Subcutaneous adipose tissue (tissue), 4 donors: ENCODE data around the gene AHRR. TPM values are rescaled to one million over a fixed set of nuclear protein-coding genes. Genes with fewer than 3 reads are reported as not detected.

Experiments used
- total RNA-seq, 4 donors: library from RNA; depleted of rRNA; stranded (reverse); fragments of >200 nt; gene quantifications; one replicate each; pipeline ENCODE4 v1.1.0, GENCODE V29; 2016
- TF ChIP-seq, protein P1 (sequence below): fragments of 450-650 bp; IDR thresholded peaks from one replicate; pipeline ENCODE4 v1.5.1; 2016; ENCODE audit warnings: low read depth, mild to moderate bottlenecking, control low read depth, antibody characterized with exemption, moderate library complexity

AHRR gene
- total RNA-seq, 4 donors from 2014 or later: 0.34 to 1.1 (median 0.46) TPM

DNA sequence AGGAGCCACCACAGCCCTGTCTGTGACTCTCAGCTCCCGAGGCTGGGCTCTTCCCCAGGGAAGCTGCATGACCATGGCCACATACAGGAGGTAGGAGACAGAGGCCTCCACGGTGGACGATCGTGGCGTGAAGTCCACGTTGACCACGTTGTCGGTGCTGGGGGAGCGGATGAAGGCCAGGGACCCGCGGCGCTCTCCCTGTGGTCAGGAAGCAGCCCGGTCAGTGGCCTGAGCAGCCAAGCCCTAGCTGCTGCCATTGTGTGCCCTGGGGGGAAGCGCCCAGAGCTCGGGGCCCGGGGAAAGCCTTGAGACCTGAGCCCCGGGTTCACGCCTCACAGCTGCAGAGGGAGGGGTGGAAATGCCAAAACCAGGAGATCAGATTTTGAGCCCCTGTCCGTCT lies 155.7 kb downstream of the AHRR start:
- TF ChIP-seq, protein P1, sequence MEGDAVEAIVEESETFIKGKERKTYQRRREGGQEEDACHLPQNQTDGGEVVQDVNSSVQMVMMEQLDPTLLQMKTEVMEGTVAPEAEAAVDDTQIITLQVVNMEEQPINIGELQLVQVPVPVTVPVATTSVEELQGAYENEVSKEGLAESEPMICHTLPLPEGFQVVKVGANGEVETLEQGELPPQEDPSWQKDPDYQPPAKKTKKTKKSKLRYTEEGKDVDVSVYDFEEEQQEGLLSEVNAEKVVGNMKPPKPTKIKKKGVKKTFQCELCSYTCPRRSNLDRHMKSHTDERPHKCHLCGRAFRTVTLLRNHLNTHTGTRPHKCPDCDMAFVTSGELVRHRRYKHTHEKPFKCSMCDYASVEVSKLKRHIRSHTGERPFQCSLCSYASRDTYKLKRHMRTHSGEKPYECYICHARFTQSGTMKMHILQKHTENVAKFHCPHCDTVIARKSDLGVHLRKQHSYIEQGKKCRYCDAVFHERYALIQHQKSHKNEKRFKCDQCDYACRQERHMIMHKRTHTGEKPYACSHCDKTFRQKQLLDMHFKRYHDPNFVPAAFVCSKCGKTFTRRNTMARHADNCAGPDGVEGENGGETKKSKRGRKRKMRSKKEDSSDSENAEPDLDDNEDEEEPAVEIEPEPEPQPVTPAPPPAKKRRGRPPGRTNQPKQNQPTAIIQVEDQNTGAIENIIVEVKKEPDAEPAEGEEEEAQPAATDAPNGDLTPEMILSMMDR: no peak

DNA sequence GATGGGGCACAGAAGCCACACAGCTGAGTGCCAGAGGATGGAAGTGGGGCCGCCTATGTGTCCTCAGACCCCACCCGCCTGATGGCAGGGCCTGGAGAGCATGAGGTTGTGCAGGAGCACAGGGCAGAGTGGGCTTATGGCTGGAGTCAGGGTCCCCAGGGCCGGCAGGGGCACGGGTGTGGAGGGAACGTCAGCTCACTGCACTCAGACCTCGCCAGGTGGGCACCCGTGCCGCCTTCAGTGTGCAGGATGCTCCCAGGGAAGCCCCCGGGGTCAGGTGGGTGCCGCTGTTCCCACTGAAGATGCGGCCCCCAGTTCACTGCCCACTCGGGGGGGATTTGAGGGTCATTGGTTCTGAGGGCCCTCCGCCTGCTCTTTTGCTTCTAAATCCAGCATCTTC lies 156.4 kb downstream of the AHRR start:
- TF ChIP-seq, protein P1: no peak

DNA sequence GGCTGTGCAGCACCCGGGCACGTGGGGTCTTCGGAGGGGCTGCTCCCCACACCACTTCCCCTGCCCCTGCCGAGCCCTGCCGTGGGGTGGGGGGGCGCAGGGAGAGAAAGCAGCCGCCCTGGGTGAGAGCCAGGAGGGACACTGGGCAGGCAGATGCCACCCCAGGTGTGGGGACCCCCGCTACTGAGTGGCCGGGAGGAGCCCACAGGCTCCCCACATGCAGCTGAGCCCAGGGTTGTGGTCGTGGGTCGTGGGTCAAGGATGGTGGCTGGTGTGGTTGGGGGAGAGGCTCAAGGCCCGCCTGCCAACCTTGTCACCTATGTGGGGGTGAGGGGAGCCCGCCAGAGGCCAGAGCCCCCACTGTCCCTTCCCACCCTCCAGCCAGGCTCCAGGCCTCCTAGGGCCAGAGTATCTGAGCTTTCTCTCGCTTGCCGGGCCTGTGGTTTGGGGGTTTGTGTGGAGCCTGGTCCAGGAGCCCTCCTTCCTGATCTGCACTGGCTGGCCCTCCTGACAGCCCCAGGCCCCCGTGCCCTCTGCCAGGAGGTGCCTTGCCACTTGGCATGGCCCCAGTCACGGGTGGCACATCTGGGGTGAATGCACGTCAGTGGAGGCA lies 157.0 kb downstream of the AHRR start:
- TF ChIP-seq, protein P1: no peak

DNA sequence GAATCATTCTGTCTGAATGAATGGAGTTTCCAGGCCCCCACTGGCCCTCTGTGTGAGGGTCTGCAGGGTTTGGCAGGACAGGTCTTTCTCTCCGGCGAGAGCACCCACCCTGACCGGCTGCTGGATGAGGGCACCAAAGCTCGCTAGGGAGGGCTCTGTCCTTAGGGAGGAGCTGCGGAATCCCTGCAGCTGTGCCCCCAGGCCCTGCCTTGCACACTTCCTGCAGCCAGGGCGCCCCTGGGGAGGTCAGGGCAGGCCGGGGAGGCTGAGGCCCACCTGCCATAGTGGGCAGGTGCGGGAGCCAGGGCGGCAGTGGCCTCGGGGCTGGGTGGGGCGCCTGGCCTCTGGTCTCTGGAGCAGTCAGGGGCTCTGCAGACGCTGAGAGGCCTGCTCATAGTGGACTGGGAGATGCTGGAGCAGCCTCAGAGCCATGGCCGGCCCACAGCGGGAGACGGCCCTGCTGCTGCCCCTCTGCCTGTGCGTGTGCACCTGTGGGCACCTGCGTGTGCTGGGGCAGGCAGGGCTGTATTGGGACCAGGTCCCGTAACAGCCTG lies 157.5 kb downstream of the AHRR start:
- TF ChIP-seq, protein P1: no peak

DNA sequence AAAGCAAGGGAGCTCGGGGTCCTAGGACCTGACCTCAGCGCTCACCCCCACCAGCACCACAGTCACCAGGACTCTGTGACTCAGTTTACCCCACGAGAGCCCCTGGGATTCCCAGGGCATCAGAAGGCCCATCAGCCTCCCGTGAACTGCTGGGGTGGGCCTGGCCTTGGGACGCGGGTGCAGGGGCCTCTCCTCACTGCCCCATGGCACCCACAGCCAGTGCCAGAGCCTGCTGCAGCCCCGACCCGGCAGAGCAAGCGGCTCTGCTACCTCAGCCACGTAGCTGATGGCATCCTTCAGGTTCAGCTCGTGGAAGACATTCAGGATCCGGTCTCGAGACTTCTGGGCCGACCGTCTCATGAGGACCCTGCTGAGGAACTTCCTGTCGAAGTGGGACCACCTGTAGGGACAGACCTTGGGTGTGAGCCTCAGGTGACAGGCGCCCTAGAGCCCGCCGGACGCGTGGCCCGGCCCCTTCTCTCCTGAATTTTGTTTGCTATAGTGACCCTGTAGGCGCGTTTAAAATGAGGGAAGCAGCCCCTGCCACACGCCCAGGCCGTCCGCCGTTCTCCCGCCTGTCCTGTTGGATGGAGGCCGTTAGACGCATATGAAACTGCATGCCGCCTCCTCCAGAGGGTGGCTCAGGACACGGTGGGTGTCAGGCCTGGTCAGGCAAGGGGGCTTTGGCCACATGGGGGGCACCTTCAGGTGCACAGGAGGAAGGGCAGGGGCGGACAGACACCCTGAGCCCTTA lies 158.2 kb downstream of the AHRR start:
- TF ChIP-seq, protein P1: no peak

DNA sequence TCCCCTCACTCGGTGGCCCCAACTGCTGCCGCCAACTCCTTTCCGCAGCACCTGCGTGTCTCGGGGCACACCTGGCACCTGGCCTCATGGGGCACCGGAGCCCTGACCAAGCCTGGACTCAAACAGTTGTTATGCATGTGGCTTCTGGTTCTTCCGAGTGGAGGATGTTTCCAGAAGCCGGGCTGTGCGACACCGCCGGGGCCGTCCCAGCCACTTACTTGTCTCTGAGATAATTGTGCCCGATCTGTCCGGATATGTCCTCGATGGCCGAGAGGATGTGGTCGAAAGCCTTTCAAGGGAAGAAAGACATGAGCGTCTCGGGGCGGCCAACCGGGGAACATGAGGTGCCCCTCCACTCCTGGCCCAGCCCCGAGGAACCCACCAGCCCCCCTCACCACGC lies 159.8 kb downstream of the AHRR start:
- TF ChIP-seq, protein P1: no peak

DNA sequence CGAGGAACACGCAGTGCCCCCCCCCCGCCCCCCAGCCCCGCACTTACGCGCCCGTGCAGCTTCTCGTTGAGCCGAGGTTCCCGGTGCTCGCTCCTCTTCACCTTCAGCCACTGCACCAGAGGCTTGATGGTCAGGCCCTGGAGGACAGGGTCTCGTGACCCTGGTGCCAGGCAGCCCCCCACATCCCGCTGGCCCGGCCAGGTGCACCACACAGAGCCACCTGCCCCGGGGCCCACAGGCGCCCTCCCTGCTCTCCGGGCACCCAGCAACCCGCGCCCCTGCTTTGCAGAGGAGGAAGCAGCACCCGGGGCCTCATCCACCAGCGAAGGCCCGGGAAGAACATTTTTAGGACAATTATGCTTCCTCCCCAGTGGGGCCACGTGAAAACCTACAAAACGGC lies 160.5 kb downstream of the AHRR start:
- TF ChIP-seq, protein P1: no peak
